ENCODE measurements around the gene SAXO1. TPM values are rescaled to one million over a fixed set of nuclear protein-coding genes. Genes with fewer than 3 reads are reported as not detected.

Gene SAXO1
- total RNA-seq, 1 experiment from 2014 or later: not detected

- intact Hi-C loops (cut with micrococcal nuclease; ENCODE audit: unreplicated experiment) (no loop called here), in situ Hi-C loops (cut with HindIII; ENCODE audit: low pct_unique_long_range_greater_than_20kb, low sequenced_read_pairs) (no loop called here)
- no peak for TF ChIP-seq CTCF (IDR thresholded peaks at IDR 0.05)
- no peak for TF ChIP-seq TCF7L2 (IDR thresholded peaks at IDR 0.05; ENCODE audit: low read depth, low read length)
- Histone ChIP-seq H3K27ac (ENCODE audit: low read length) (no peak overlapping the region), H3K4me3 (ENCODE audit: low read depth in 2 of 2, low read length in 2 of 2) (no peak overlapping the region), H3K4me1 (ENCODE audit: control insufficient read depth, insufficient read depth, low read length) (no peaks in the 10 kb centered on the region), H3K9me3 (ENCODE audit: control insufficient read depth, insufficient read depth, low read depth, low read length) (no peaks in the 10 kb centered on the region), H3K27me3 (ENCODE audit: control insufficient read depth, insufficient read depth, low read length) (no peaks in the 10 kb centered on the region), H3K36me3 (ENCODE audit: control insufficient read depth, insufficient read depth, low read length) (no peaks in the 10 kb centered on the region)
- no peak for ATAC-seq
- ChIA-PET CTCF (no interaction called here), POLR2A (no interaction called here)
- no peak for DNase-seq (ENCODE audit: low read depth, low spot score)
- no TSS peak for BruUV-seq (replicated peaks)
These were observed 61.6 kb downstream of the SAXO1 start for GRCh38 chr9:18971404-18971803.

- DNase-seq (ENCODE audit: low read depth, low spot score): no peak
- no peak overlapping the region for H3K4me3 ChIP-seq (ENCODE audit: low read depth in 2 of 2, low read length in 2 of 2)
- ChIA-PET POLR2A (no interaction called here), CTCF (no interaction called here)
- TF ChIP-seq TCF7L2 (IDR thresholded peaks at IDR 0.05; ENCODE audit: low read depth, low read length) (no peak), REST (IDR thresholded peaks at IDR 0.05; ENCODE audit: insufficient read depth in 1 of 2, low read depth in 2 of 2, low read length in 1 of 2) (no peak), SIN3A (IDR thresholded peaks at IDR 0.05; ENCODE audit: borderline replicate concordance, insufficient read depth, low read depth, low read length) (no peak), POLR2AphosphoS5 (IDR thresholded peaks at IDR 0.05; ENCODE audit: low read depth, low read length) (no peak), CTCF (IDR thresholded peaks at IDR 0.05) (no peak)
- intact Hi-C loops (cut with micrococcal nuclease; ENCODE audit: unreplicated experiment): no loop called here
- H3K4me1 ChIP-seq (ENCODE audit: control insufficient read depth, insufficient read depth, low read length): no peaks in the 10 kb centered on the region
- no TSS peak for BruUV-seq (replicated peaks)
- in situ Hi-C loops (cut with HindIII; ENCODE audit: low pct_unique_long_range_greater_than_20kb, low sequenced_read_pairs): no loop called here
- no peak overlapping the region for H3K27ac ChIP-seq (ENCODE audit: low read length)
- no peaks in the 10 kb centered on the region for H3K9me3 ChIP-seq (ENCODE audit: control insufficient read depth, insufficient read depth, low read depth, low read length)
- no peaks in the 10 kb centered on the region for H3K27me3 ChIP-seq (ENCODE audit: control insufficient read depth, insufficient read depth, low read length)
- H3K36me3 ChIP-seq (ENCODE audit: control insufficient read depth, insufficient read depth, low read length): no peaks in the 10 kb centered on the region
- ATAC-seq: no peak
These were observed 62.6 kb downstream of the SAXO1 start for GRCh38 chr9:18970393-18970792.

GRCh38 chr9:18969128-18969527 lies 63.9 kb downstream of the SAXO1 start:
- Histone ChIP-seq H3K27ac (ENCODE audit: low read length) (no peak overlapping the region), H3K36me3 (ENCODE audit: control insufficient read depth, insufficient read depth, low read length) (no peaks in the 10 kb centered on the region), H3K4me1 (ENCODE audit: control insufficient read depth, insufficient read depth, low read length) (no peaks in the 10 kb centered on the region), H3K27me3 (ENCODE audit: control insufficient read depth, insufficient read depth, low read length) (no peaks in the 10 kb centered on the region), H3K9me3 (ENCODE audit: control insufficient read depth, insufficient read depth, low read depth, low read length) (no peaks in the 10 kb centered on the region), H3K4me3 (ENCODE audit: low read depth in 2 of 2, low read length in 2 of 2) (no peak overlapping the region)
- in situ Hi-C loops (cut with HindIII; ENCODE audit: low pct_unique_long_range_greater_than_20kb, low sequenced_read_pairs): no loop called here
- ChIA-PET CTCF (no interaction called here), POLR2A (no interaction called here)
- intact Hi-C loops (cut with micrococcal nuclease; ENCODE audit: unreplicated experiment): no loop called here
- BruUV-seq (replicated peaks): no TSS peak
- TF ChIP-seq TCF7L2 (IDR thresholded peaks at IDR 0.05; ENCODE audit: low read depth, low read length) (no peak), SIN3A (IDR thresholded peaks at IDR 0.05; ENCODE audit: borderline replicate concordance, insufficient read depth, low read depth, low read length) (no peak), REST (IDR thresholded peaks at IDR 0.05; ENCODE audit: insufficient read depth in 1 of 2, low read depth in 2 of 2, low read length in 1 of 2) (no peak), POLR2AphosphoS5 (IDR thresholded peaks at IDR 0.05; ENCODE audit: low read depth, low read length) (no peak), CTCF (IDR thresholded peaks at IDR 0.05) (no peak)
- ATAC-seq: no peak
- no peak for DNase-seq (ENCODE audit: low read depth, low spot score)
